NCI-H2227 treated with DMSO at 0.1 percent for 48 hours (cell line): ENCODE results near the gene VPS72.
"Not testable (repeated sequence)": the region's sequence is repeated elsewhere in the genome, so short reads cannot be mapped to it uniquely, and the experiment has no call there.

Source experiments
- DNase-seq: peaks from one replicate; lab custom pipeline; 2025; lab: John Stamatoyannopoulos, UW

VPS72 gene, protein sequence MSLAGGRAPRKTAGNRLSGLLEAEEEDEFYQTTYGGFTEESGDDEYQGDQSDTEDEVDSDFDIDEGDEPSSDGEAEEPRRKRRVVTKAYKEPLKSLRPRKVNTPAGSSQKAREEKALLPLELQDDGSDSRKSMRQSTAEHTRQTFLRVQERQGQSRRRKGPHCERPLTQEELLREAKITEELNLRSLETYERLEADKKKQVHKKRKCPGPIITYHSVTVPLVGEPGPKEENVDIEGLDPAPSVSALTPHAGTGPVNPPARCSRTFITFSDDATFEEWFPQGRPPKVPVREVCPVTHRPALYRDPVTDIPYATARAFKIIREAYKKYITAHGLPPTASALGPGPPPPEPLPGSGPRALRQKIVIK

DNA sequence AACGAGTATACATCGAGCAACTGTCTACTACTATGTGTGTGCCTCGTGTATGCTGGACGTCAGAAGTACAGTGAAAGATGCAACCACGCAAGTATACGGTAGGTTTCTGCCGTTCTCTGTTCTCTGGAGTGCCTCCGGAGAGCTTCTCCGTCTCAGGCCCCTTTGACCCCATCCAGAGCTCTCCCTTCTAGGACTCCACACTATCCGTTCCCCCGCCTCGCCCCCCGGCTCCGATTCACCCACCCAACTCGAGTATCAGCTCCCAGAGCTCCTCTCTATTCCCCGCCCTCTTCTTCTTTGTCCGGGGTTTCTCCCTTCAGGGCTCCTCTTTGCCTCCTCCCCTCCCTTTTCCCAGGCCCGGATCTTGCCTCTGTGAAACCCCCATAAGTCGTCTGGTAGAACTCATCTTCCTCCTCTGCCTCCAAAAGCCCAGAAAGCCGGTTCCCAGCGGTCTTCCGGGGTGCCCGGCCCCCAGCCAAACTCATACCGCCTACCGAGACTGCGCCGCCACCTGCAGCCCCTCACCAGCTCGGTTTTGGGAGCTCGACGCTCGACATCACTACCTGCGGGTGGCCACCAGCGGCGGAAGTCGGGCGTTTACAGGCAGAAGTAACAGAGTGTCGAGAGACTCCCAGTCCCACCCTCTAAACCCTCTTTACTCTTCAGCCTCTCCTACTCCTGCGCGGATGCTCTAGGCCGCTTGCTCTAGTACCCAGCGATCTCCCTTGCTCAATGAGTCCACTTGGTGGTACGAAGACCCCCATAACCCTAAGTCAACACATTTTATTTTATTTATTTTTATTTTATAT is at the start of gene VPS72:
TSS of gene VPS72 (minus strand) at position 561 of the 809 bp plus-strand sequence. CDS start at position 485, 76 bp downstream.
- DNase-seq, result peak; percentile 91

DNA sequence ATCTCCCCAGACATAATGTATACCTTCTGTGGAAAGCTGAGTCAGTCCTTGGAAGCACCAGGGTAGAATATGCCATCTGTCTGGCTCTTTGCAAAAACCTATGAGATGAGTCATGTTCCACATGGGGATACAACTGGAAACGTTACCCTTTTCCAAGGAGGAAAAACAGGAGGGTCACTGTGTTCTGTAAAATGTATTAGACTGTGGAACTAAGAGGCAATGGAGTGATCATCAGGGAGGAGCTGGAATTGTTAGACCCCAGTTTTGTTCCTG is 48.4 kb upstream of the VPS72 start:
- no peak for DNase-seq

DNA sequence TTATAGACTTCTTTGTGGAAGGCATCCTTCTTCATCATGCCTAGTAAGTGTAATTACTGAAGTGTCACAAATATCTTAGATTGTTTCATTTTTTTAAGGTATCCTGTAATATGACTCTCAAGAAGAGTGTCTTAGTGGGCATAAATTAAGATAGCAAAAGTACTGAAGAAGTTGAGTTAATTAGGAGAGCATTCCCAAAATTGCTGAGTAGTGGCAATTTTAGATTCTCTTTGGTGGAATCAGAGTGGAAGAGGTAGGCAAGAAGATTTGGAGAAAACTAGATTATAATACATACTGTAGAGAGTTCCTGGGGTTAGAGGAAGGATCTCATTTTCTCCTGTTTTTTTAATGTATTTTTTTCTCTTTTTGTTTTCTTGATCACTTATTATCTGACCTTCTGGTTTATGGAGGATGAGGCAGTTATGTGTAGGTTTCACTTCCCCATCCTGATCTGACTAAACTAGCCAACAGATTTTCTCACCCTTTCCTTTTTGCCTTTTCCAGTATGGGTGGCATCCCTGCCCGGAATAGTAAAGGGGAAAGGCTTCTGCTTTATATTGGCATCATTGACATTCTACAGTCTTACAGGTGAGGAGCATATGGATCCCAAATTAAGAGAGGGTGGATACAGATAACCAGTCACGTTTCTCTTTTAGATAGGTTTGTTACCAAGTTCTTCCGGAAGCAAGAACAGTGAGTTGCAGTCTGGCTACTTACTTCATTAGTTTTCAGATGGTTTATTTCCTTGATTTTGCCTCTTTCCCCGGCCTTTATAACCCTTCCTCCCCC is 47.9 kb upstream of the VPS72 start:
- DNase-seq, result no peak

DNA sequence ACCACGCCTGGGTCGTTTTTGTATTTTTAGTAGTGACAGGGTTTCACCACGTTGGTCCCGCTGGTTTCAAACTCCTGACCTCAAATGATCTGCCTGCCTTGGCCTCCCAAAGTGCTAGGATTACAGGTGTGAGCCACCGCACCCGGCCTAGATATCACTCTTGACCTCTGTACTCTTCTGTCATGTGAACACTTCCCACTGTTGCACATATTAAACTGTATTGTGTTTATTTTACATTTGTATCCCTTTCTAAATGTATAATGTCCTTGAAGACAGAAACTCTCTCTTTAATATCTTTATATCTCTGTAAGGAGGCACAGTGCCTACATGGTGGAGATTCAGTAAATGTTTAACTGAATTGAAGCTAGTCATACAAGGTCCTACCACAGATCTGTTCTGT is 45.2 kb upstream of the VPS72 start:
- no peak for DNase-seq

DNA sequence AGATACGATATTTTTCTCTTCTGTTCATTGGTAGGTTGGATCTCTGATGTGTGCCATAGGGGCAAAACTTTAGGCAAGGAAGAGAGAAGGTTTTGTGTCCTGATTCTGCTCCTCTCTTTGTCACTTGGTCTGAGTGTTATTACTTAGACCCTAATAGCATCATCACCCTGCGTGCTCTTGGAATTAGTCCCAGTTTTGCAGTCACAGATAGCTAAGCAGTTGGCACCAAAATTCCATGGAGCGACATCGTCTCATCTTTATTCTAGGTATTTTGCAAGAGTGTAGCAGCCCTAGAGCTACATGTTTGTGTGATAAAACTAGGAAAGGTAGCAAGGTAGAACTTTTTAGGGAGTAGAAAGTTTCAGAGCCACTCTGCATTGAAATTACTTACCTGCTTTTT is 32.1 kb upstream of the VPS72 start:
- no peak for DNase-seq

DNA sequence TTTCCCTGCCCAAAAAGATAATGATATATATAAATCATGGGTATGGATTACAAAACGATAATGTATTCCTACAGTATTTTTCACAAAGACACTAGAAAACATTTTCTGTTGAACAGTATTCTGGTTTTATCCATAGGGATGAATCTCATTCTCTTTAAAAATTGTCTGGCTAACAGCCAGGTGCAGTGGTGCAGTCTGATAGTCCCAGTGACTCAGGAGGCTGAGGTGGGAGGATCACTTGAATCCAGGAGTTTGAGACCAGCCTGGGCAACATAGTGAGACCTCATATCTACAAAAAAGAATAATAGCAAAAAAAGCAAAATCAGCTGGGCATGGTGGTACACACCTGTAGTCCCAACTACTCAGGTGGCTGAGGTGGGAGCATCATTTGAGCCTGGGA is 31.6 kb upstream of the VPS72 start:
- DNase-seq, result no peak

DNA sequence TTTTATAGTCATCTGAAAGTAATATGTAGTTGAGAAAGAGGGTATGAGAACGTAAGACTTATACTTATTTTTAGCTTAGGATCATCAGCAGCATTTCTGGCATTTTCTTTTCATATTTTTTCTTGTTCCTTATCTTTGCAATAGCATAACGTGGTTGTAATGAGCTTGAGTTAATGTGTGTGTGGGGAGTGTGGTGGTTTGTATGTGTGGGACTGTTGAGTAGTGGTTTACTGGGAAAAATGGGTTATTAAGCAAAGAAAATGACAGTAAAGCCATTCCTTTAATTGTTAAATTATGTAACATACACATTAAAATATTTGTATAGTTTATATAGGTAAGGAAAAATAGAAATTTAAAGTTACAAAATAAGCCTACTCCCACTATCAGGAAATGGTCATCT is 23.6 kb upstream of the VPS72 start:
- no peak for DNase-seq

DNA sequence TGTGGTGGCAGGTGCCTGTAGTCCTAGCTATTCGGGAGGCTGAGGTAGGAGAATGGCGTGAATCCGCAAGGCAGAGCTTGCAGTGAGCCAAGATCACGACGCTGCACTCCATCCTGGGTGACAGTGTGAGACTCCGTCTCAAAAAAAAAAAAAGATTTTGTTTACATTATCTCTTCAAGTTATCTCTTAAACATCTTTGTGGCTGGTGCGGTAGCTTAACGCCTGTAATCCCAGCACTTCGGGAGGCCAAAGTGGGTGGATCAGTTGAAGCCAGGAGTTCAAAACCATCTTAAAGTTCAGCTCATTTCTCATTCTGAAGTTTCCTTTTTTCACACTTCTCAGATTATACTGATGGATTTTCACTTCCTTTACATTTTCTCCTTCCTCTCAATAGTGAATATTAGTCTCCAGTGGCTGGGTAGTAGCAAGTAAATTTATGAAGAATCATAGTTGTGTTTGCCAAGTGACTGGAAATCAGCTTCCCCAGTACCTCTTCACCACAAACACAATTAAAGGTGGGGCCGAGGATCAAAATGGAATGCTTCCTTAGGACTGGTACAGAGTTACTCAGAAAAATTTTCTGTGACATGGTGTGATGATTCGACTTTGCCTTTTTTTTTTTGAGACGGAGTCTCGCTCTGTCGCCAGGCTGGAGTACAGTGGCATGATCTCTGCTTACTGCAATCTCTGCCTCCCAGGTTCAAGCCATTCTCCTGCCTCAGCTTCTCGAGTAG is 22.1 kb upstream of the VPS72 start:
- DNase-seq, result no peak

DNA sequence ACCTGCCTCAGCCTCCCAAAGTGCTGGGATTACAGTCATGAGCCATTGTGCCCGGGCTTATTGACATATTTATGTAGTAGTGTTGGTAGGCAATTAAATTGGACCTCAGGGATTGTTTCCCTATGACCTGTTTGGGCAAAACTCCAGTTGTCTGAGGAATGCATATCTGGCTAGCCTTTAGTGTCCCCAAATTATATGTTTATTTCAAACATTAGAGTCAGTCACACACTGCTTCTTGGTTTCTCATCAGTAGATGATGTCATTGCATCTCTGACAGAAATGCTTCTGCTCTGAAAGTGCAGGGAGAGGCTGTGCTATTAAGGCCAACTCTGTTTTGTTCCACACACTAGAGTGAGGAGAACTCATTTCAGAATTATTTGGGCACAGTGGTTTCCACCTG is 20.8 kb upstream of the VPS72 start:
- peak; percentile 19 for DNase-seq

DNA sequence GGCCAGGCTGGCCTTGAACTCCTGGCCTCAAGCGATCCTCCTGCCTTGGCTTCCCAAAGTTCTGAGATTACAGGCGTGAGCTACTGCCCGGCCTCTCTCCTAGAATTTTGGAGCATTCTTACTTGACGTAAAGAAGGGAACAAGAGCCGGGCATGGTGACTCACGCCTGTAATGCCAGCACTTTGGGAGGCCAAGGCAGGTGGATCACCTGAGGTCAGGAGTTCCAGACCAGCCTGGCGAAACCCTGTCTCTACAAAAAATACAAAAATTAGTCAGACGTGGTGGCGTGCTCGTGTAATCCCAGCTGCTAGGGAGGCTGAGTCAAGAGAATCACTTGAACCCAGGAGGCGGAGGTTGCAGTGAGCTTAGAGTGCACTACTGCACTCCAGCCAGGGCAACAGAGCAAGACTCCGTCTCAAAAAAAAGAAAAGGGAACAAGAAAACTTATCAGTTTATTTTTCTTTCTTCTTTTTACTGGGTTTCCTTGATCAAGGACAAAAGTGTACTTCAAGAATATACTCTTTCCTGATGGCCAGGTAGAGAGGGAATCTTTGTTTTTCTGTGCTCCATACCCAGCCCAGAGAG is 15.5 kb upstream of the VPS72 start:
- DNase-seq, result not testable (repeated sequence)

DNA sequence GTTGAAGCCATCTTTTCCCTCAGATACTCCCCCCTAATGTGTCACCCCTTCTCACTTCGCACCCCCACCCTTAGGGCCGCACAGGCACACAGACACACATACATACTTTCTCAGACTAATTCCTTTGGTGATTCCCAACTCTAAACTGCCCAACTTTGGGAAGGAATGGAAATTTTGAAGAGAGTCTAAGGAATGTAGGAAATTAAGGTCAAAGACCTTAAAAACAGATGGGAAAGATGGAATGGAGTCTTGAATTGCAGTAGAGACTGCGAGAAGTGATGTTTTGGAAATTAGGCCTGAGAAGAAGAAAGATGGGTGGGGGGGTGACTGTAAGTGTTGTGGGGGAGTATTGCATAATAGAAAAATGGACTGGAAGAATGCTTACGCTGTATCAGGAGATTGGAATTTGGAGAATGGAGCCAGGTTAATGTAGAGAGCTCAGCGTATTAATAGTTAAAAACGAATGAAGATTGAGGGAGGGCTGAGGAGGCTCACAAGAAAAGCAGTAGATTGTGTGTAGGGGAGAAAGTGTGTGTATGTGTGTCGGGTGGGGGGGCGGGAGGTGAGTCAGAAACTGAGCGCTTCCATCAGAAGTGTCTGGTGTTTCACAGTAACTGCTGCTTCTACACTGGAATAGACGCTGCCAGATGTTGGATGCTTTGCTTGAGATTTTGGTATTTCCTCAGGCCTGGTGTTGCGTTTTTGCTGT is 10.0 kb upstream of the VPS72 start:
- DNase-seq, result no peak

DNA sequence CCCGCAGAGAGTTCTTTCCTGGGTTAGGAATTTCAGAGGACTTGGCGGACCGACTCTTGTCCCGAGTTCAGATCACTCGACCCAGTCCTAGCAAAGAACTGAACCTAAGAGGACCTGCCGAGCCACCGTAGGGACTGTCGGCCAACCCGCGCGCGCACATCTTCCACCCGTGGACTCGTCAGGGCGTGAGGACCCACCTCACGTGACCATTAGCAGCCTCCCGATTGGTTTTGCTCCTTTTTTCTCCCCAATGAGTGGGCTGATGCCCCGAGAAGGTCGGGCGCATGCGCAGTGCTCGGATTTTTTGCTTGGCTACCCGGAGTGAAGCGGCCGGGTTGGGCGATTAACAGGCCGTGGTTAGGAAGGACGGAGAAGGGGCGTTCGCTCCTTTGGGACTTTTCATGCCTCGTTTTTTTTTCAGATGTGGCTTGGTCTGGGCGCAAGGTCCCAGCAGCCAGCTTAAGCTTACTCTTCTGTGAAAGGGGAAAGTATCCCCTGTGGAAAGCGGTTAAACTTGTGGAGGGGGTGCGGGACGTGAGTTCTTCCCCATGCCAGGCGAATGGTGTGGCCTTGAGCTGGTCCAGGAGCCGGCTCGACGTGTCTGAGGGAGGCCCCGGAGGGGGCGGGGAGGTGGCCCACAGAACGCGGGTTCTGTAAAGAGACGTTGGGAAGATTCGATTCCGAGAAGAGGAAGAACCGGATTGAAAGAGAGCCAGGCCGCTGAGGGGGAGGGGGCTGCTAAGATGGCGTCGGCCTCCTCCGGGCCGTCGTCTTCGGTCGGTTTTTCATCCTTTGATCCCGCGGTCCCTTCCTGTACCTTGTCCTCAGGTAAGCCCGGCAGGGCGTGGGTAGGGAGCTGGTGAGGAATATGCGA is 8.5 kb upstream of the VPS72 start, which contains the start of gene PIP5K1A:
TSS of gene PIP5K1A (plus strand) at position 299 of the 874 bp plus-strand sequence. CDS start at position 744, 445 bp downstream.
- DNase-seq, result peak; percentile 98

DNA sequence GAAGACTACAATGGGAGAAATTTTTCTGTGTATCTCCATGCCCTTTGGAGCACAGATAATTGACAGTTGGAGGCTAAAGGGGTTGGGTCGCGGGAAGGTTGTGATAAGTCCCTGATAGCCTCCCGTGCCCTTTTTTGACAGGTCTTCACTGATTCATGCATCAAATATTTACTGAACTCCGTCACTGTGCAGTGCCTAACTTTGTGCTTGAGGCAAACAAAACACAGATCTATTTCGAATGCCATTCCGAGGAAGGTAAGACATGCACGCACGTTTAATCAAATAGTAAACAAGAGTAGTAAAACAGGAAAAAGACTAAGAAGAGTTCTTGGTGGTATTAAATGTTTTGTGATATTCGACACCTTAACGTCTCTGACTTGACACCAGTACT is 7.9 kb upstream of the VPS72 start:
- no peak for DNase-seq

DNA sequence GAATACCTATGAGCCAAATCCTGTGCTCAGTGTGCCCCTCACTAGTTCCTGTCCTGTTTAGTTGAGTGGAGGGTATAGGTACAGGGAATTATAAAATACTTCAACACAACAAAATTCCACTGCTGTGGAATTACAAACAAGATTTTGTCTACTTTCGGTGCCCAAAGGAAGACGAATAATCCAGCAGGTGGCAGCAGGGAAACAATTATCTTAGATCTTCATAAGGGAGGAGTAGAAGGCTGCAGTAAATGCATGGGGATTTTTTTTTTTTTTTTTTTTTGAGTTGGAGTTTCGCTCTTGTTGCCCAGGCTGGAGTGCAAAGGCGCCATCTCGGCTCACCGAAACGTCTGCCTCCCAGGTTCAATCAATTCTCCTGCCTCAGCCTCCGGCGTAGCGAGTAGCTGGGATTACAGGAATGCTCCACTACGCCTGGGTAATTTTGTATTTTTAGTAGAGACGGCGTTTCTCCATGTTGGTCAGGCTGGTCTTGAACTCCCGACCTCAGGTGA is 6.3 kb upstream of the VPS72 start:
- peak; percentile 78 for DNase-seq

DNA sequence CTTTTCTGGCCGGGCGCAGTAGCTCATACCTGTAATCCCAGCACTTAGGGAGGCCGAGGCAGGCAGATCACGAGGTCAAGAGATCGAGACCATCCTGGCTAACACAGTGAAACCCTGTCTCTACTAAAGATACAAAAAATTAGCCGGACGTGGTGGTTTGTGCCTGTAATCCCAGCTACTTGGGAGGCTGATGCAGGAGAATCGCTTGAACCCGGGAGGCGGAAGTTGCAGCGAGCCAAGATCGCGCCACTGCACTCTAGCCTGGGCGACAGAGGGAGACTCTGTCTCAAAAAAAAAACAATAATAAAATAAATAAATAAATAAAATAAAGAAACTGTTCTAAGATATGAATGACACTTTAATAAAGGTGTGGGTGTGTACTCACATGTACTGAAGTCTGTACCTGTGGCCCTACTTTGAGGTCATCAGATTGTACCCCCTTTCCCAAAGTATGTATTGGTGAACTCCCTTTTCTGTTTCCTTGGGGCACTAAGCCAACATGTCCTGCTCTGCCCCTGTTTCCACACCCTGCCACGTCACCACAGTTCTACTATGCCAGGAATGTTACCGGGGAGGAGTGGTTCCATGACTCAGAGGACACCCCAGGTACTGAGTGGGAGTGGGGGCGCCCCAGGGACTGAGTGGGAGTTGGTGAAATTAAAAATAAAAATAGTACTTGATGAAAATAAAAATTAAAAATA is 5.0 kb upstream of the VPS72 start:
- DNase-seq, result not testable (repeated sequence)

DNA sequence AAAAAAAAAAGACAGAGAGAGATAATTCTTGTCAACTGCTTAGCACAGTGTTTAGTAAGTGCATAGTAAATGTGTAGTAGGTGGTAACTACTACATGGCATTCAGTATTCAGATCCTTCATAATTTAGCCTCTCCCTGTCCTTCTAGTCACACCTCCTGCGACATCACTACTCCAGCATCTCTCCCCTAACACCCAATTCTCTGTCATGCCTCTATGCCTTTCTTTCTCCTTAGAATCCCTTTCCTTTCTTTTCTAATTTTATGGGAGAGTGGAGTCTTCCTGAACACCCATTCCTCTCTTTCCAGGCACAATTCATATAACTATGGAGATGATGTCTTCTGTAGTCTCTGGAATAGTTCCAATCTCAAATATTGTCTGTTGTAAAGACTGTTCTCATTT is 3.9 kb upstream of the VPS72 start:
- DNase-seq, result no peak

DNA sequence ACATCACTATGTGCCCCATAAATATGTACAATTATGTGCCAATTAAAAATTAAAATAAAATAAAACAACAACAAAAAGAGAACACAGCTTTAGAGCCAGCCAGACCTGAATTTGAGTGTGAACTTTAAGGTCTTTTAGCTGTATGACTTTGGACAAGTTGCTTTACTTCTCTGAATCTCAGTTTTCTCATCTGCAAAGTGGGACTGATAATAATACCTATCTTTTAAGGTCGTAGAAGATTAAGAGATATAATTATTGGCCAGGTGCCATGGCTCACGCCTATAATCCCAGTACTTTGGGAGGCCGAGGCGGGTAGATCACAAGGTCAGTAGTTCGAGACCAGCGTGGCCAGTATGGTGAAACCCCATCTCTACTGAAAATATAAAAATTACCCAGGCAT is 3.3 kb upstream of the VPS72 start:
- no peak for DNase-seq

DNA sequence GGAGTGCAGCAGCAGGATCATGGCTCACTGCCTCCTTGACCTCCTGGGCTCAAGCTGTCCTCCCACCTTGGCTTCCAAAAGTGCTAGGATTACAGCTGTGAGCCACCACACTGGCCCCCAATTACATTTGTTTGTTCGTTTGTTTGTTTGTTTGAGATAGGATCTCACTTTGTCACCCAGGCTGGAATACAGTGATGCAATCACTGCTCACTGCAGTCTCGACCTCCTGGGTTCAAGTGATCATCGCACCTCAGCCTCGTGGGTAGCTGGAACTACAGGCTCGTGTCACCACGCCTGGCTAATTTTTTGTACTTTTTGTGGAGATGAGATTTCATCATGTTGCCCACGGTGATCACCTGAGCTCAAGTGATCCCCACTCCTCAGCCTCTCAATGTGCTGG is 2.0 kb upstream of the VPS72 start:
- no peak for DNase-seq

DNA sequence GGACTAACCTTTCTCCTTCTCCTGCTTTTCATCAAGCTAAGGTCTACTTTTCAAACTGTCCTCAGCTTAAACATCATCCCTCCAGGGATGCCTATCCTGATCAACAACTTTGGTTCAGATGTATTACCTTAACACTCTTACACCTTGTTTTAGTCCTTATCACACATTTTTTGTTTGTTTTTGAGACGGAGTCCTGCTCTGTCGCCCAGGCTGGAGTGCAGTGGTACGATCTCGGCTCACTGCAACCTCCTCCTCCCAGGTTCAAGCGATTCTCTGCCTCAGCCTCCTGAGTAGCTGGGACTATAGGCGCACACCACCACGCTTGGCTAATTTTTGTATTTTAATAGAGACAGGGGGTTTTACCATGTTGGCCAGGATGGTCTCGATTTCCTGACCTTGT is 1.3 kb downstream of the VPS72 start:
- DNase-seq, result not testable (repeated sequence)
